HepG2 (cell line): Measurements from ENCODE around the gene ARHGAP23. TPM values are rescaled to one million over a fixed set of nuclear protein-coding genes. Genes with fewer than 3 reads are reported as not detected.

ENCODE experiments used
- ATAC-seq: fragments of 200-7000 bp; cut with Tn5 transposase; 3 replicates; pipeline ENCODE4 v1.9.1; 2020; ENCODE audit warnings: mild to moderate bottlenecking, moderate library complexity
- BruUV-seq: library from RNA; stranded (reverse); fragments of 400-500 nt; replicated peaks from 2 replicates; lab custom pipeline; 2021; lab: Mats Ljungman, UMichigan
- CTCF ChIA-PET: fragments of 300-600 bp; formaldehyde crosslinking; extraction: SDS; loops from one replicate; lab custom pipeline; 2021; ENCODE audit warnings: low total read pairs, inconsistent platforms, low intra/inter-chr PET ratio; lab: Yijun Ruan, JAX
- POLR2A ChIA-PET: fragments of 350-600 bp; sonication (Branson Sonifier 250); formaldehyde crosslinking; loops from one replicate; lab custom pipeline; 2020; ENCODE audit warnings: antibody characterized with exemption, inconsistent platforms; lab: Yijun Ruan, JAX
- DNase-seq: peaks from one replicate; pipeline ENCODE4 v3.0.0-alpha.2; 2015; ENCODE audit warnings: low spot score
- FAIRE-seq: peaks from 3 replicates; lab custom pipeline; 2011; peaks lifted over from hg19 to GRCh38; lab: Jason Lieb, UNC
- H2AFZ ChIP-seq: one replicate; pipeline ENCODE4 v1.6.1; 2011; ENCODE audit warnings: low read length, inconsistent platforms
- H3K27ac ChIP-seq: fragments of 300-600 bp; 3 replicates; pipeline ENCODE4 v1.8.0; 2011; ENCODE audit warnings: mixed run types, mild to moderate bottlenecking, mixed read lengths, low read length, inconsistent platforms; ENCODE audit not compliant: insufficient read depth; ENCODE audit errors: extremely low read length
- H3K27me3 ChIP-seq, 2 experiments: fragments of 200-600 bp in 1 of 2; 2 replicates in 1 of 2; 3 replicates in 1 of 2; pipeline versions ENCODE4 v1.6.0 to v1.8.0; 2011; ENCODE audit warnings: low read length in 2 of 2, mild to moderate bottlenecking in 2 of 2, moderate library complexity in 2 of 2, inconsistent platforms in 1 of 2; ENCODE audit not compliant: insufficient read depth in 2 of 2, control insufficient read depth in 1 of 2
- H3K36me3 ChIP-seq, 2 experiments: fragments of 200-600 bp in 1 of 2; replicated peaks in 1 of 2; 2 replicates in 1 of 2; 3 replicates in 1 of 2; pipeline versions ENCODE4 v1.5.1 to v1.8.0; 2011; ENCODE audit warnings: low read length in 2 of 2, inconsistent platforms in 1 of 2; ENCODE audit not compliant: insufficient read depth in 2 of 2, control insufficient read depth in 1 of 2
- H3K4me1 ChIP-seq: 2 replicates; pipeline ENCODE4 v1.5.1; 2012; ENCODE audit warnings: low read length, inconsistent platforms; ENCODE audit not compliant: insufficient read depth
- H3K4me2 ChIP-seq: 2 replicates; pipeline ENCODE4 v1.6.0; 2011; ENCODE audit warnings: low read depth, low read length, inconsistent platforms
- H3K4me3 ChIP-seq, 3 experiments: fragments of 200-600 bp in 1 of 3; sonication (generic), shearing (Covaris generic) in 1 of 3; replicated peaks in 1 of 3; 2 replicates each; pipeline ENCODE4 v1.5.1; 2011 to 2016; ENCODE audit warnings: low read length in 3 of 3, inconsistent platforms in 2 of 3, low read depth in 2 of 3, mild to moderate bottlenecking in 2 of 3, control low read depth in 1 of 3, mixed read lengths in 1 of 3; ENCODE audit not compliant: insufficient read depth in 1 of 3
- H3K79me2 ChIP-seq: one replicate; pipeline ENCODE4 v1.6.1; 2011; ENCODE audit warnings: low read length, inconsistent platforms; ENCODE audit not compliant: insufficient read depth
- H3K9ac ChIP-seq: 2 replicates; pipeline ENCODE4 v1.6.0; 2011; ENCODE audit warnings: mild to moderate bottlenecking, low read depth, low read length, inconsistent platforms; ENCODE audit not compliant: insufficient read depth
- H3K9me3 ChIP-seq: 2 replicates; pipeline ENCODE4 v1.5.1; 2012; ENCODE audit warnings: mild to moderate bottlenecking, low read length
- H4K20me1 ChIP-seq: 2 replicates; pipeline ENCODE4 v1.6.0; 2011; ENCODE audit warnings: inconsistent platforms, mild to moderate bottlenecking, low read length, moderate library complexity; ENCODE audit not compliant: insufficient read depth
- ARHGAP35 ChIP-seq: sonication (generic); formaldehyde crosslinking; IDR thresholded peaks from 2 replicates; pipeline ENCODE4 v1.9.0; 2022; ENCODE audit warnings: mild to moderate bottlenecking, inconsistent platforms, moderate library complexity, missing genetic modification reagents, borderline replicate concordance
- ARID4A ChIP-seq: sonication (generic); formaldehyde crosslinking; IDR thresholded peaks from 2 replicates; pipeline ENCODE4 v1.5.0; 2020; ENCODE audit warnings: mild to moderate bottlenecking, missing genetic modification reagents, borderline replicate concordance
- ATM ChIP-seq: fragments of 450-650 bp; IDR thresholded peaks from 2 replicates; pipeline ENCODE4 v1.7.1; 2017; ENCODE audit warnings: mild to moderate bottlenecking, borderline replicate concordance
- FOSL2 ChIP-seq: sonication (generic); formaldehyde crosslinking; IDR thresholded peaks from 2 replicates; pipeline ENCODE4 v1.4.0; 2020; ENCODE audit warnings: missing genetic modification reagents
- FOXA1 ChIP-seq, 2 experiments: fragments of 450-650 bp in 1 of 2; sonication (generic) in 1 of 2; formaldehyde crosslinking in 1 of 2; IDR thresholded peaks; 2 replicates each; pipeline versions ENCODE4 v1.4.0 to v1.6.1; 2016 to 2020; ENCODE audit warnings: missing genetic modification reagents in 1 of 2
- JUN ChIP-seq: sonication (generic); formaldehyde crosslinking; IDR thresholded peaks from 2 replicates; pipeline ENCODE4 v1.4.0; 2020; ENCODE audit warnings: mild to moderate bottlenecking, missing genetic modification reagents
- LCORL ChIP-seq, 2 experiments: fragments of 450-650 bp in 1 of 2; sonication (generic) in 1 of 2; formaldehyde crosslinking in 1 of 2; IDR thresholded peaks; 2 replicates each; pipeline versions ENCODE4 v1.5.0 to v1.6.1; 2017 to 2020; ENCODE audit warnings: antibody characterized with exemption in 1 of 2, missing genetic modification reagents in 1 of 2
- NR2F2 ChIP-seq: IDR thresholded peaks from 2 replicates; pipeline ENCODE4 v1.6.1; 2012; ENCODE audit warnings: low read depth, inconsistent platforms, borderline replicate concordance
- PHB2 ChIP-seq: fragments of 450-650 bp; IDR thresholded peaks from 2 replicates; pipeline ENCODE4 v1.6.1; 2018; ENCODE audit not compliant: partially characterized antibody
- SOX6 ChIP-seq, 2 experiments: fragments of 450-650 bp in 1 of 2; sonication (generic) in 1 of 2; formaldehyde crosslinking in 1 of 2; IDR thresholded peaks; 2 replicates each; pipeline versions ENCODE4 v1.4.0 to v1.6.1; 2017 to 2020; ENCODE audit warnings: antibody characterized with exemption in 1 of 2, mild to moderate bottlenecking in 1 of 2, missing genetic modification reagents in 1 of 2
- WGBS: methylation state at CpG from one replicate; pipeline ENCODE4 v1.1.6; 2017; ENCODE audit warnings: low lambda C conversion rate; 5-methylcytosine and 5-hydroxymethylcytosine counted together
- in situ Hi-C: cut with HindIII; loops from 2 replicates; pipeline ENCODE4 v1.10.0; 2017; ENCODE audit warnings: low pct_unique_long_range_greater_than_20kb; ENCODE audit not compliant: extremely low pct_ligation_motif_present
- intact Hi-C: fragments of 100-400 bp; cut with micrococcal nuclease; formaldehyde crosslinking; loops from one replicate; pipeline ENCODE4 v1.10.0; 2022; ENCODE audit not compliant: unreplicated experiment
- polyA plus RNA-seq, 8 experiments: library from polyadenylated mRNA; depleted of rRNA in 3 of 8; stranded (reverse) in 7 of 8; unstranded in 1 of 8; fragments of >200 nt; fragmentation: Illumina TruSeq in 4 of 8; extraction: Trizol in 4 of 8; gene quantifications; 2 replicates each; pipeline versions ENCODE4 v1.2.1 to v1.2.3, GENCODE V29; 2011 to 2016; ENCODE audit warnings: low read depth in 4 of 8, missing spikeins in 1 of 8, mixed read lengths in 1 of 8; ENCODE audit not compliant: insufficient read depth in 1 of 8
- total RNA-seq, 5 experiments: library from RNA; depleted of rRNA; stranded (reverse); fragments of >200 nt; fragmentation: Illumina TruSeq; extraction: Trizol; gene quantifications; 2 replicates each; pipeline ENCODE4 v1.2.3, GENCODE V29; 2016; ENCODE audit warnings: low read depth in 1 of 5
- TF ChIP-seq, protein P1 (sequence below): fragments of 450-650 bp; IDR thresholded peaks from 2 replicates; pipeline ENCODE4 v1.6.1; 2017

ARHGAP23 gene
- total and polyA plus RNA-seq, 2 of the 13 experiments (the other 11 are each of a cell fraction or from before 2014, with no cell fraction given) = 0.03 TPM; not detected in 1

- TF ChIP-seq ARID4A (CRISPR knock-in tag) = no peak
- TF ChIP-seq FOXA1 (IDR thresholded peaks at IDR 0.05) = peak; percentile 36; the same call in 1 of the 2 replicates
- TF ChIP-seq FOXA1 (CRISPR knock-in tag; IDR thresholded peaks at IDR 0.05) = no peak
- TF ChIP-seq PHB2 = peak; percentile 94
- TF ChIP-seq LCORL (IDR thresholded peaks at IDR 0.05) = peak; percentile 51; the same call in 1 of the 2 replicates
- TF ChIP-seq LCORL (CRISPR knock-in tag; IDR thresholded peaks at IDR 0.05) = no peak
- TF ChIP-seq ATM = peak; percentile 83; the same call in 1 of the 2 replicates
- peak; percentile 73; the same call in 1 of the 2 replicates for TF ChIP-seq SOX6 (IDR thresholded peaks at IDR 0.05)
- TF ChIP-seq SOX6 (CRISPR knock-in tag; IDR thresholded peaks at IDR 0.05) = no peak
- TF ChIP-seq, all 625 proteins: peak for 13
These were observed 39.2 kb downstream of the ARHGAP23 start (continued) for GRCh38 chr17:38467491-38467890.

DNA sequence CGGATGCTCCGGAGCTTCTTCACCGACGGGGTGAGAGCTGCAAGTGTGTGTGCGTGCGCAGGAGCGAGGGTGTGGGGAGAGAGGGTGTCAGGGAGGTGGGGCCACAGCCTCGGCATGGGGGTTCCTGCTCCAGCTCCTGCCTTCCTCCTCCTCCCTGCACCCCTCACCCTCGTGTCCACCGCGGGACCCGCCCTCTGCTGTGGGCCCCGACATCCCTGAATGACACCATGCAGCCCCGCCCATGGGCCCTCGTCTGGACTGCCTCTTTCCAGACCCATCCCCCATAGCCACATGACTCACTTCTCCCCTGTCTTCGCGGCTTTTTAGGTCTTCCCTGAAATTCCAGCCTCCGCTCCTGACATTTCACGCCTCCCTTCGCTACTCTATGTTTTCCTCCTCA, 41.6 kb downstream of the ARHGAP23 start:
- no peak for DNase-seq
- peaks cover 27 to 66% of the 10 kb centered on the region in 2 experiments; a peak in 4 of 5 replicates for H3K27me3 ChIP-seq
- intact Hi-C loops = loop anchor here (5.0 kb wide), 1 partner anchor 48 kb away; no protein-coding TSS in a partner anchor
- in situ Hi-C loops = no loop called here
- TF ChIP-seq, protein P1, sequence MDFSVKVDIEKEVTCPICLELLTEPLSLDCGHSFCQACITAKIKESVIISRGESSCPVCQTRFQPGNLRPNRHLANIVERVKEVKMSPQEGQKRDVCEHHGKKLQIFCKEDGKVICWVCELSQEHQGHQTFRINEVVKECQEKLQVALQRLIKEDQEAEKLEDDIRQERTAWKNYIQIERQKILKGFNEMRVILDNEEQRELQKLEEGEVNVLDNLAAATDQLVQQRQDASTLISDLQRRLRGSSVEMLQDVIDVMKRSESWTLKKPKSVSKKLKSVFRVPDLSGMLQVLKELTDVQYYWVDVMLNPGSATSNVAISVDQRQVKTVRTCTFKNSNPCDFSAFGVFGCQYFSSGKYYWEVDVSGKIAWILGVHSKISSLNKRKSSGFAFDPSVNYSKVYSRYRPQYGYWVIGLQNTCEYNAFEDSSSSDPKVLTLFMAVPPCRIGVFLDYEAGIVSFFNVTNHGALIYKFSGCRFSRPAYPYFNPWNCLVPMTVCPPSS = no peak
- TF ChIP-seq NR2F2 (no peak), FOSL2 (CRISPR knock-in tag) (peak; percentile 34; the same call in 1 of the 2 replicates), JUN (no peak), ARHGAP35 (no peak)
- TF ChIP-seq, all 625 proteins: peak for 1
- FAIRE-seq = no peak
- no peak overlapping the region for H3K27ac ChIP-seq
- no peak overlapping the region for H2AFZ ChIP-seq
- ATAC-seq = no peak
- H3K4me3 ChIP-seq = no peak overlapping the region
- no peak overlapping the region for H3K4me2 ChIP-seq
- no peaks in the 10 kb centered on the region for H4K20me1 ChIP-seq
- H3K9ac ChIP-seq = no peak overlapping the region
- BruUV-seq = no TSS peak
- H3K79me2 ChIP-seq = no peaks in the 10 kb centered on the region
- CTCF ChIA-PET = no interaction called here
- POLR2A ChIA-PET = no interaction called here
- no peaks in the 10 kb centered on the region for H3K36me3 ChIP-seq
- no peaks in the 10 kb centered on the region for H3K4me1 ChIP-seq
- 37% methylated on average over 18 of the region's 20 CpGs for WGBS
- no peaks in the 10 kb centered on the region for H3K9me3 ChIP-seq
